ENCODE measurements around the gene GABRD.

The GABRD gene

GRCh38 chr1:2056955-2057590 is 37.9 kb downstream of the GABRD start:
- DNase-seq: no peak

GRCh38 chr1:2059290-2059953 is 40.3 kb downstream of the GABRD start:
- DNase-seq: no peak

GRCh38 chr1:2060072-2060471 is 40.9 kb downstream of the GABRD start:
- no peak for DNase-seq

GRCh38 chr1:2060535-2060934 is 41.4 kb downstream of the GABRD start:
- no peak for DNase-seq

GRCh38 chr1:2061065-2061778 is 42.1 kb downstream of the GABRD start:
- DNase-seq: no peak

GRCh38 chr1:2065699-2066098 is 46.6 kb downstream of the GABRD start:
- no peak for DNase-seq

- DNase-seq: no peak
These were observed 48.2 kb downstream of the GABRD start for GRCh38 chr1:2067393-2067792.

GRCh38 chr1:2067981-2068380 is 48.8 kb downstream of the GABRD start:
- DNase-seq: no peak

GRCh38 chr1:2068951-2069350 is 49.8 kb downstream of the GABRD start:
- no peak for DNase-seq

- no peak for DNase-seq
These were observed 50.9 kb downstream of the GABRD start for GRCh38 chr1:2070016-2070415.

- DNase-seq: no peak
These were observed 51.8 kb downstream of the GABRD start for GRCh38 chr1:2070800-2071530.

GRCh38 chr1:2072109-2072806 is 53.1 kb downstream of the GABRD start:
- no peak for DNase-seq

- no peak for DNase-seq
These were observed 53.7 kb downstream of the GABRD start for GRCh38 chr1:2072891-2073290.

- no peak for DNase-seq
These were observed 54.5 kb downstream of the GABRD start for GRCh38 chr1:2073382-2074230.

- no peak for DNase-seq
These were observed 55.3 kb downstream of the GABRD start for GRCh38 chr1:2074396-2074795.

- DNase-seq: no peak
These were observed 56.0 kb downstream of the GABRD start for GRCh38 chr1:2074944-2075740.

- no peak for DNase-seq
These were observed 57.7 kb downstream of the GABRD start for GRCh38 chr1:2076826-2077225.

- DNase-seq: no peak
These were observed 59.0 kb downstream of the GABRD start for GRCh38 chr1:2078170-2078569.

- DNase-seq: no peak
These were observed 60.4 kb downstream of the GABRD start for GRCh38 chr1:2079396-2080085.

GRCh38 chr1:2080140-2080539 is 61.0 kb downstream of the GABRD start:
- DNase-seq: no peak

All from CD4-positive, alpha-beta T cell treated with Interleukin-6 for 4 hours (primary cell).